OCI-LY7 (cell line): ENCODE measurements around the gene PLPPR5. TPM values are rescaled to one million over a fixed set of nuclear protein-coding genes. Genes with fewer than 3 reads are reported as not detected.

ENCODE experiments used
- BruUV-seq: library from RNA; stranded (reverse); fragments of 400-500 nt; replicated peaks from 2 replicates; lab custom pipeline; 2021; lab: Mats Ljungman, UMichigan
- CTCF ChIA-PET: fragments of 300-600 bp; sonication (Branson Sonifier 250); formaldehyde crosslinking; loops from one replicate; lab custom pipeline; 2022; ENCODE audit warnings: antibody characterized with exemption; ENCODE audit not compliant: unreplicated experiment; lab: Charles Lee
- POLR2A ChIA-PET: fragments of 300-600 bp; sonication (Branson Sonifier 250); formaldehyde crosslinking; loops from one replicate; lab custom pipeline; 2022; ENCODE audit warnings: antibody characterized with exemption; lab: Charles Lee
- DNase-seq: peaks from one replicate; pipeline ENCODE4 v3.0.0-alpha.2; 2015; ENCODE audit warnings: low spot score
- H2AFZ ChIP-seq: fragments of 200-600 bp; sonication (generic), shearing (Covaris generic); 2 replicates; pipeline ENCODE4 v1.6.1; 2014; ENCODE audit warnings: mild to moderate bottlenecking, antibody characterized with exemption, low read length, moderate library complexity
- H3K27ac ChIP-seq: fragments of 200-600 bp; sonication (generic); 2 replicates; pipeline ENCODE4 v1.5.1; 2014; ENCODE audit warnings: mixed run types, low read depth, mild to moderate bottlenecking, moderate library complexity, low read length, inconsistent platforms; ENCODE audit not compliant: poor library complexity, severe bottlenecking
- H3K36me3 ChIP-seq: fragments of 200-600 bp; sonication (generic); 2 replicates; pipeline ENCODE4 v1.6.1; 2014; ENCODE audit warnings: mild to moderate bottlenecking, antibody characterized with exemption, low read length, moderate library complexity, mixed read lengths; ENCODE audit not compliant: insufficient read depth
- H3K4me1 ChIP-seq: fragments of 200-600 bp; sonication (generic); 2 replicates; pipeline ENCODE4 v1.5.1; 2014; ENCODE audit warnings: mild to moderate bottlenecking, low read length; ENCODE audit not compliant: insufficient read depth, poor library complexity, severe bottlenecking
- H3K4me2 ChIP-seq: fragments of 200-600 bp; sonication (generic); 2 replicates; pipeline ENCODE4 v1.6.1; 2014; ENCODE audit warnings: mild to moderate bottlenecking, low read length
- H3K4me3 ChIP-seq: fragments of 200-600 bp; sonication (generic); 2 replicates; pipeline ENCODE4 v1.5.1; 2014; ENCODE audit warnings: mild to moderate bottlenecking, low read depth, low read length; ENCODE audit not compliant: poor library complexity, severe bottlenecking
- H3K79me2 ChIP-seq: fragments of 200-600 bp; sonication (generic); 2 replicates; pipeline ENCODE4 v1.6.1; 2016; ENCODE audit warnings: low read depth, mild to moderate bottlenecking, low read length, moderate library complexity, mixed read lengths; ENCODE audit not compliant: insufficient read depth
- H3K9me2 ChIP-seq: fragments of 200-600 bp; sonication (generic); 2 replicates; pipeline ENCODE4 v1.6.1; 2016; ENCODE audit warnings: mild to moderate bottlenecking, low read length, mixed read lengths; ENCODE audit not compliant: insufficient read depth
- H3K9me3 ChIP-seq: fragments of 200-600 bp; sonication (generic); 2 replicates; pipeline ENCODE4 v1.6.1; 2014; ENCODE audit warnings: mild to moderate bottlenecking, mixed run types, low read length, mixed read lengths
- H4K20me1 ChIP-seq: fragments of 200-600 bp; sonication (generic); 2 replicates; pipeline ENCODE4 v1.6.1; 2014; ENCODE audit warnings: mild to moderate bottlenecking, antibody characterized with exemption, low read length, moderate library complexity, mixed read lengths; ENCODE audit not compliant: insufficient read depth
- CTCF ChIP-seq: fragments of 200-600 bp; sonication (generic); conservative IDR thresholded peaks from 2 replicates; pipeline ENCODE4 v1.5.1; 2014; ENCODE audit warnings: mild to moderate bottlenecking, antibody characterized with exemption, low read length, moderate library complexity, mixed read lengths
- EZH2phosphoT487 ChIP-seq: fragments of 200-600 bp; sonication (generic); IDR thresholded peaks from 2 replicates; pipeline ENCODE4 v1.6.1; 2018; ENCODE audit warnings: low read depth, borderline replicate concordance, mild to moderate bottlenecking, mixed run types, antibody characterized with exemption, low read length, moderate library complexity, mixed read lengths
- intact Hi-C: fragments of 100-400 bp; cut with micrococcal nuclease; formaldehyde crosslinking; loops from one replicate; pipeline ENCODE4 v1.10.0; 2022; ENCODE audit not compliant: unreplicated experiment
- total RNA-seq, 2 experiments: library from RNA; depleted of rRNA in 1 of 2; stranded (reverse); fragments of >200 nt in 1 of 2; shearing (Covaris generic) in 1 of 2; gene quantifications; 2 replicates each; pipeline ENCODE4 v1.2.3, GENCODE V29; 2014 to 2022

Gene PLPPR5
- total RNA-seq, 2 experiments from 2014 or later: not detected

- no TSS peak for BruUV-seq
- CTCF ChIA-PET: interaction anchor here (0.5 kb wide), 1 partner anchor 804 kb away, joined by 3 read pairs; no protein-coding TSS in a partner anchor
- Histone ChIP-seq H3K27ac (no peak overlapping the region), H2AFZ (no peak overlapping the region), H3K9me3 (no peaks in the 10 kb centered on the region), H3K4me1 (no peaks in the 10 kb centered on the region), H3K4me3 (no peak overlapping the region), H3K9me2 (no peaks in the 10 kb centered on the region), H3K36me3 (no peaks in the 10 kb centered on the region), H4K20me1 (no peaks in the 10 kb centered on the region), H3K79me2 (no peaks in the 10 kb centered on the region), H3K4me2 (no peak overlapping the region)
- intact Hi-C loops: no loop called here
- no peak for TF ChIP-seq CTCF
- no peak for DNase-seq
- POLR2A ChIA-PET: no interaction called here
Observed at GRCh38 chr1:98924977-98925376, 79.7 kb downstream of the PLPPR5 start.

GRCh38 chr1:98923667-98924066 lies 81.0 kb downstream of the PLPPR5 start:
- Histone ChIP-seq H3K27ac (no peak overlapping the region), H3K4me1 (no peaks in the 10 kb centered on the region), H3K36me3 (no peaks in the 10 kb centered on the region), H3K9me2 (no peaks in the 10 kb centered on the region), H3K4me2 (no peak overlapping the region), H4K20me1 (no peaks in the 10 kb centered on the region), H3K4me3 (no peak overlapping the region), H2AFZ (no peak overlapping the region), H3K79me2 (no peaks in the 10 kb centered on the region), H3K9me3 (no peaks in the 10 kb centered on the region)
- TF ChIP-seq CTCF (no peak), EZH2phosphoT487 (no peak)
- no peak for DNase-seq
- CTCF ChIA-PET: no interaction called here
- POLR2A ChIA-PET: no interaction called here
- BruUV-seq: no TSS peak
- intact Hi-C loops: no loop called here

GRCh38 chr1:98921817-98922216 lies 82.8 kb downstream of the PLPPR5 start:
- POLR2A ChIA-PET: no interaction called here
- H3K79me2 ChIP-seq: no peaks in the 10 kb centered on the region
- no TSS peak for BruUV-seq
- H3K4me3 ChIP-seq: no peak overlapping the region
- intact Hi-C loops: no loop called here
- CTCF ChIA-PET: no interaction called here
- H2AFZ ChIP-seq: no peak overlapping the region
- H3K9me3 ChIP-seq: no peaks in the 10 kb centered on the region
- H3K4me2 ChIP-seq: no peak overlapping the region
- DNase-seq: no peak
- H4K20me1 ChIP-seq: no peaks in the 10 kb centered on the region
- no peak overlapping the region for H3K27ac ChIP-seq
- H3K36me3 ChIP-seq: no peaks in the 10 kb centered on the region
- no peaks in the 10 kb centered on the region for H3K9me2 ChIP-seq
- no peaks in the 10 kb centered on the region for H3K4me1 ChIP-seq
- TF ChIP-seq CTCF: no peak
- TF ChIP-seq EZH2phosphoT487: no peak
